22Rv1 (cell line): ENCODE data around the gene AGBL3.

Source experiments
- H3K27ac ChIP-seq: fragments of 450-650 bp; 2 replicates; pipeline ENCODE4 v1.5.1; 2017
- ZFX ChIP-seq: fragments of 450-650 bp; IDR thresholded peaks from 2 replicates; pipeline ENCODE4 v1.6.1; 2017; ENCODE audit warnings: antibody characterized with exemption, borderline replicate concordance
- TF ChIP-seq, protein P1 (sequence below): fragments of 450-650 bp; IDR thresholded peaks from 2 replicates; pipeline ENCODE4 v1.5.1; 2017; ENCODE audit warnings: mild to moderate bottlenecking

AGBL3 gene

DNA sequence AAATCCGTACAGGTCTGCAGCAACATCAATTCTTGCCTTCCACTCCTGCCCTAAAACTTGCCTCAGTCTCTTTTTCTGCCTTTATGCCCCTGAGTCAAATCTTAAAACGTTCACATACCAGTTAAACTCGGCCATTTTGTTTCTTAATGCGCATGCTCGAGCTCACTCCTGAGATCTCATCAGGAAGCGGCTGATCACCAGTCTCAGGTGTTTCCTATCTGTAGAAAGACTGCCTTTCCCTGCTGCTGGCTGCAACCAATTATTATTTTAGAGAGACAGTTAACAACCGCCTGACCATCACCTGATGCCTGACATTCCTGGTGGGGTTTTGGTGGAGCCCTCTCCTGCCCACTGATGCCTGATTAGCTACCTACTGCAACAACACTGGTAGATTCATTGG lies 91.3 kb downstream of the AGBL3 start:
- TF ChIP-seq, protein P1, sequence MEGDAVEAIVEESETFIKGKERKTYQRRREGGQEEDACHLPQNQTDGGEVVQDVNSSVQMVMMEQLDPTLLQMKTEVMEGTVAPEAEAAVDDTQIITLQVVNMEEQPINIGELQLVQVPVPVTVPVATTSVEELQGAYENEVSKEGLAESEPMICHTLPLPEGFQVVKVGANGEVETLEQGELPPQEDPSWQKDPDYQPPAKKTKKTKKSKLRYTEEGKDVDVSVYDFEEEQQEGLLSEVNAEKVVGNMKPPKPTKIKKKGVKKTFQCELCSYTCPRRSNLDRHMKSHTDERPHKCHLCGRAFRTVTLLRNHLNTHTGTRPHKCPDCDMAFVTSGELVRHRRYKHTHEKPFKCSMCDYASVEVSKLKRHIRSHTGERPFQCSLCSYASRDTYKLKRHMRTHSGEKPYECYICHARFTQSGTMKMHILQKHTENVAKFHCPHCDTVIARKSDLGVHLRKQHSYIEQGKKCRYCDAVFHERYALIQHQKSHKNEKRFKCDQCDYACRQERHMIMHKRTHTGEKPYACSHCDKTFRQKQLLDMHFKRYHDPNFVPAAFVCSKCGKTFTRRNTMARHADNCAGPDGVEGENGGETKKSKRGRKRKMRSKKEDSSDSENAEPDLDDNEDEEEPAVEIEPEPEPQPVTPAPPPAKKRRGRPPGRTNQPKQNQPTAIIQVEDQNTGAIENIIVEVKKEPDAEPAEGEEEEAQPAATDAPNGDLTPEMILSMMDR: no peak
- no peak for TF ChIP-seq ZFX
- H3K27ac ChIP-seq: no peak overlapping the region

DNA sequence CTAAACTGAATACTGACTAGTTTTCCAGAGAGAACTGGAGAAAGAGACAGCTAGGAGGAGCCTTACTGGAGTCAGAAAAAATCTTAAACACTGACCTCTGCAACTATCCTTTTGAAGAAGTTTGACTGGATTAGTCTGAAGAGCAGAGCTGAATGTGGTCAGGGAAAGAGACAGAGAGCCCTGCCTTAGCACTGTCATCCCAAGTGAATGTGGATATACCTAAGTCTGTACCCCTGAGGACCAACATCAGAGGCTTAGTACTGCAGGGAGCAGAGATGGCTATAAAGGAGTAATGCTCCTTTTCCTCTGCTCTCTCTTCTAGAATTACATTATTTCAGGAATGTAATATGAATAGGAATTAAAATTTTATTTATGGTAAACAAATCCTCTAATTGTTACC lies 91.7 kb downstream of the AGBL3 start:
- TF ChIP-seq, protein P1: no peak
- no peak for TF ChIP-seq ZFX
- no peak overlapping the region for H3K27ac ChIP-seq

DNA sequence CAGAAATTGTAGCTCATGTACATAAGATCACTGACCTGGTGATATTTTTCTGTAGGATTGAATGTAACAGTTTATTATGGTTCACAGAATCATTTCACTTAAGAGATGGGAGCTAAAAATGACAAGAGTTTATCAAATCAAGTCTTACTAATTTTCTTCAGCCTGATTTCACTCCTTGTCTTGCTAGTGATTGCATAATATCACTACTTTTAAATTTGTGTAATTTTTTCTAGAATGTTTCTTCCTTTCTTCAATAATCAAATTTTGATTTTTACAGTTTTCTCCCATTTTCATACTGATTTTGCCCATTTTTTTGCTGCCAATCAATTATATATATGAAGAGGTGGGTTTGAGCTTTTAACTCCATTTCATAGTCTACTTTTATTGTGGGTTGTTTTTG lies 92.8 kb downstream of the AGBL3 start:
- H3K27ac ChIP-seq: no peak overlapping the region
- TF ChIP-seq ZFX: no peak

DNA sequence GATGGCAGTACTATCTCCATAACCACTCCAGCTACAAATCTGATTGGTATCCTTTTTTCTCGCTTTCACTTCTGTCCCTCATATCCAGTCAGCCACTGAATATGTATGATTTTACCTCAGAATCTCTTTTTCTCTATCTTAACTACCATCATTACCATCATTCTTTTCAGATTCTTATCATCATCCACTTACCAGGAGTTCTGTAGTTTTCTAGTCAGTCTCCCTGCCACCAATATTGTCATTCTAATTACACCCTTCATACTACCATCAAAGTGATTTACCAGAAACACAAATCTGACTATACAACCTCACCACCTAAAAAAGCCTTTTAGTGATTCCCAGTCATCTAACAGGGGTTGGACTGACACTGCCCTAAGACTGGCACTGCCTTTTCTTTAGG lies 96.7 kb downstream of the AGBL3 start:
- TF ChIP-seq, protein P1: no peak
- no peak for TF ChIP-seq ZFX
- H3K27ac ChIP-seq: no peak overlapping the region

DNA sequence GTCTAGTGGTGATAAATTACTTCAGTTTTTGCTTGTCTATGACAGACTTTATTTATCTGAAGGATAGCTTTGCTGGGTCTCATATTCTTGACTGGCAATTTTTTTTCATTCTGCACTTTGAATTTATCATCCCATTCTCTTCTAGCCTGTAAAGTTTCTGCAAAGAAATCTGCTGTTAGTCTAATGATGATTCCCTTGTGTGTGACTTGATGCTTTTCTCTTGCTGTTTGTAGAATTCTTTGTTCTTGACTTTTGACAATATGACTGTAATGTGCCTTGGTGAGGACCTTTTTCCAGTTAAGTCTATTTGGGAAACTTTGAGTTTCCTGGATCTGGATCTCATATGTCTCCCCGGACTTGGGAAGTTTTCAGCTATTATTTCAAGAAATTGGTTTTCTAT lies 102.3 kb downstream of the AGBL3 start:
- no peak for TF ChIP-seq ZFX
- TF ChIP-seq, protein P1: no peak

DNA sequence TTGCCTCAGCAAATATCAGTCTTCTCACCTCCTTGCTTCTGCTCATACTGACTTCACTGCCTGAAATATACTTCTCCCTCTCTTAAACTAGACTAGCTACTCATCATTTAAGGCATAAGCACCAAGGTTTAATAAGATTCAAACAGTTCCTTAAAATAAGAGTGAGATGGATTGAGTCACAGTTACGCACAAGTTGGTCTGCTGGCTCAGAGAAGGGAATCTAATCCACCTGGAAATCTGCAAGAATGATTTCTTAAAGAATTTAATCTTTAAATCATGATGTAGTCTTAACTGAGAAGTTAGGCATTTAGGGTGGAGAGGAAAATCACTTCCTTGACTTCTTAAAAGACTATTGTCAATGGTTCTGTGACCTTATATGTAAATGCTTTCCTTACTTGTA lies 105.4 kb downstream of the AGBL3 start:
- TF ChIP-seq ZFX: no peak
- TF ChIP-seq, protein P1: no peak
- H3K27ac ChIP-seq: no peak overlapping the region

More for the DNA sequence above, 102.3 kb downstream of the AGBL3 start:
- no peak overlapping the region for H3K27ac ChIP-seq

DNA sequence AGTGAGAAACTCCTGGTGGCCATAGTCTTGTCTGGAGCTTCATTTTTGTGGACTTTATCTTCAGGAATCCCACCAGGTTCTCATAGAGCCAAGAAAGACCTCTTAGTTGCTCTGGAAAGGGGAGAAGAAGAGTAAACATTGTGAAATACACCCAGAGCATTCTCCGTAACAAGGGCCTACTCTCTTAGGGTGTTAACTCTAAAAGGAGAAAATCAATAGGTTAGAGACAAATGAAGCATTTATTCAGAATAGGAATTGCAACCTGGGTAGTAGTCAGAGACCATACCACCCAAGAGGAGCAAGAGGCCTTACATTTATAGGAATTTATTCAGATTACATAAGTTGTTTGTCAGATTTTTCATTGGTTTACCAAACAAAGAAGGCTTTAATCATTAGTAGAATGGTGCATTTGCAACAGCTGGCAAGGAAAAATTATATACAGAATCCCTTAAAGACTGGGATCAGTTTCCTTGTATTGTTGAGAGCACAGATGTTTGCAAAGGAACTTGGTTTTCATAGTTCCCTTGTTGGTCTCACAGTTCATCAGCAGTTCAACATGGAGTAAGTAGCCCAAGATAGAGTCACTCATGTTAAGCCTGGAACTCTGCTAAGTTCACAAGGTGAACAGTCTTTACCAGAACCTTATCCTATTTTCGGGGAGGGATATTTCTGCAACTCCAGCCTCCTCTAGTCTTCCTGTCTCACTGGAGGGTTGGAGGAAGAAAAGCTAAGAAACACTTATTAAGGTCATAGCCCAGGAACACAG lies 108.3 kb downstream of the AGBL3 start:
- TF ChIP-seq, protein P1: no peak
- TF ChIP-seq ZFX: no peak
- H3K27ac ChIP-seq: peak overlapping the region; percentile 55
